ENCODE data around the gene SVEP1.
"Not testable (repeated sequence)": the region's sequence is repeated elsewhere in the genome, so short reads cannot be mapped to it uniquely, and the experiment has no call there.

The SVEP1 gene

DNA sequence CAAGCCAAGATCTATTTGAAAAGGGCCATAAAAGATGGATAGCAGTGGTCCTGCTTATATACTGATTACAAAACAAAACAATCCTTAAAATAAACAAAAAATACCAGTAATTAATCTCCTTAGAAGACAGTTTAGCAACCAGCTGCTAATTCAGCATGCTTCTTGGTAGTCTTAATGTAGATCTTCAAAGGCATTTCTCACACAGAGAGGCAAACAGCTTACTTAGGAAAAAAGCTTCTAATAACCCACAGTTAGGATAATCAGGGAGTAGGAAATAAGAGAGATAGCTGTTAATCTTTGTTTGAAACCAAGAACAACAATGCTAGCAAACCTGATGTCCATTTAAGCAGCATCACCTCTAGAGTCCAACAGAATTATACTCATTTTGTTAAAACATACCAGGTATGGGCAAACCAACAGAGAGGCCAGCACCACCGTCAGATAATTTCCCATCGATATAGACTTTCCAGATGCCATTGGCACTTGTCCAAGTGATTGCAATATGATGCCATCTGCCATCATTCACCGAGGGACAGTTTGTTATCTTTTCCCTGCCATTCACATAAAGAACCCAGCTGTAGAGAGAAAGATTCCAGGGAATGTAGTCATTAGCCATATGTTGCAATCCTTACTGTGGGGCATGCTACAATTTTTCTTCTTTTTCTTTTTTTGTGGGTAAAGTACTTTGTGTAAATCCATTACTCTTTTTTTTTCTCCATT is 136.2 kb downstream of the SVEP1 start:
- peak; percentile 6 for DNase-seq

DNA sequence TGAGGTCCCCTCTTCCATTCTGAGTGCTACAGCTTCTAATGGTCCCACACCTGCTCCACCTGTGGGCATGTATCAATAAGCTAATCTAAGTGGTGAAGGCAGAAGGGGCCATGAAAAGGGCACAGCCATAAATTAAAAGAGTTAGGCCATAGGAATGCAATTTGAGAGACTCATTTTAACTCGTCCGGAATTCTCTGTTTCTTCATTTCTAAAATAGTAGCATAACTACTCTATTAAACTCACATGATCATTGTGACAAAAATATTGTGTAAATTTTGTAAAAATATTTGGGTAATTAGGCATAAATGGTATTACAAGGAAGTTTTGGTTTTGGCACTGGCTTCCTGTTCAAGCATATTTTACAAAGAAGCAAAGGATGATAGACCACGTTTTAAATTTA is 138.7 kb downstream of the SVEP1 start:
- DNase-seq, result no peak

DNA sequence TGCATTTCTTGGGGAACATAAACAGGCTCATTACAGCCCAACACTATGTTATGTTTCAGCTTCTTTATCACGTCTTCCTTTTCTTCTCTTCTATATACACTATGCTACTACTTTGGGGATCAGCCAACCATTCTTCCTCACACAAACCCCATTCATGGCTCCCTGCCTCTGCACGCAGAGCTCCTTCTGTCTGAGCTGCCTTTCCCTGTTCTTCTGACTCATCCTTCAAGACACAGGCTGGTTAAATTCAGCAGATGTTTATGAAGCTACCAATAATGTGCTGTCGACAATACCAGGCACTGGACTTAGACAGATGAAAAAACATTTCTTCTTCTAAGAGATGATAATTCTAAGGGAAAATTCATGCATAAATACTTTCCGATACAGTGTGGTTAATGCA is 139.4 kb downstream of the SVEP1 start:
- no peak for DNase-seq

DNA sequence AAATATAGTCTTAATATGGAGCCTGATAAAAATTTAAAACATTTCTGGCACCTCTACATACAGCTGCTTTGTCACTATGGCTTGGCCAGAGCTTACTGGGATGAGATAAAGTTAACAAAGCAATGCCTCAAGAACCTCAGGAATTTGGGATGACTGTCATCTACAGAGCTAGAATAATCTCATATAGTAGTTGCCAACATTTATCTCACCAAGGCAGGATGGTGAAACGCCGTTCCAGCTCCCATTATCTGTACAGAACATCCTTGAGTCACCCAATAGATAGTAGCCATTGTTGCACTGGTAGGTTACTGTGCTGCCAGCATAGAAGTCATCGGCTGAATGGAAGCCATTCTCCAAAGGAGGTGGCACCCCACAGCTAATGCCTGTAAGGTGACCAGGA is 147.3 kb downstream of the SVEP1 start:
- DNase-seq, result no peak

DNA sequence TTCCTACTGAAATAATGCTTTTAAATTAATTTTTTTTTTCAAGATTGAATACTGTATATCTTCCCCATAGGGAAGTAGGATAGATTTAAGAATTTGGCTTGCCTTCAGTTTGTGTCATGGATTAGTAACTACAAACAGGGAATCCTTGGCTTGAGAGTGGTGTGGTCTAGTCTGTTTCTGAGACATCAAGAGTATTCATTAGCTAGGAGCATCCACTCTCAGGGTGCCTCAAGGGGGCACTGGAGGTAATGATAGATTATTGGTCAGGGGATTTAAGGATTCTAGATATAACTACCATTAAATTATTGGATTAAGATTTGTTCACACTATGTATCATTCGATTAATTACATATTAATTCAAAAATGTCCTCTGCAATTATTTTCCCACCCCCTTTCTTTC is 150.1 kb downstream of the SVEP1 start:
- no peak for DNase-seq

DNA sequence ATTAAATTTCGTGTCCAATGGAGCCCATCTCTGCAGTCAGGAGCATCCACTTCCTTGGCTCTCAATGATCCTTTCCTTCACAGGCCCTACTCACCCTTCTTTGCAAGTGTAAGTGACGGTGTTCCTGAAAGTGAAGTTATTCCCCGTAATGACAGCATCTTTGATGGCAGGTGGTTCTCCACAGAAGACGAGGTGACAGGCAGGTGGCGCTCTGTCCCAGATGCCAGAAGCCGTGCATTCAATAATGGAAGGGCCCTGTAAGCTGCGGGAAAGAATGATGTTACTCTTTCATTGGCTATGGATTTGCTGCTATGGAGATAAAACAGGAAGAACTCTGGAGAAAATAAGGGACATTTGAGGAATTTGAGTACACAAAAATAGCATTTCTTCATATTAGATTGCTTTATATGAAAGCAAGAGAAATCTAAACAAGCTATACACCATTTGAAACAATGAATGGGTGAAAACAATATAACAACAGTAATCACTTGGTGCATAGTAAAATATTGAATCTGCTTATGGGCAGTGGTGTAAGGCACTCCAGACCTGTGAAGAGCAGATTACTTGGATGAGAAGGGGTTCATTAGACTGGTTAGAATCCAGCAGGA is 151.9 kb downstream of the SVEP1 start:
- DNase-seq, result no peak

DNA sequence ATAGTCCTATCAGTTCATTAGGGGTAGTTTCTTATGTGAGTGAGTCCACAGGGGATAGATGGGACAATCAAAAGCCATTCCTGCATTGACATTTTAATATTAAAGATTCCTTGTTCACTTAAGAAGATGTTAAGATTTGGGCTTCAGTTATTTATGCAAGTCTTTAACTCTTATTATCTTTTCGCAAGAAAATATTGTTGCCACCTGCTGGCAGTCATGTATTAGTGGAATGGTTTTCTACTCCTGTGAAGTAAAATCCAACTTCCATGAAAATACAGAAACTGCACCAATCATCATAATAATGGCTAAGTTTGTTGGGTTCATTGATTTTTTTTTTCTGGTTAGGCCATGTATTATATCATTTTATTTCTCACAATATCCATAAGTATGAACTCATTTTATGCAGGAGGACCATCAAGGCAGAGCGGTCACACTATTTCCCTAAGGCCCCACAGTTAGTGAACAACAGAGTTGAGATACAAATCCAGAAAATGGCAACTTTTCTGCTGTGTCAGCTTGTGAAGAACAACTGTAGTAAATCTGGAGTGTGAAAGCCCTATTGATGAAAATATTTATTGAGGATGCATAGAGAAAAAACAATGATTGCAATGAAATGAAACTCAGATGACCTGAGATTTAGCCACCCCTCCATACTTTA is 153.4 kb downstream of the SVEP1 start:
- no peak for DNase-seq

DNA sequence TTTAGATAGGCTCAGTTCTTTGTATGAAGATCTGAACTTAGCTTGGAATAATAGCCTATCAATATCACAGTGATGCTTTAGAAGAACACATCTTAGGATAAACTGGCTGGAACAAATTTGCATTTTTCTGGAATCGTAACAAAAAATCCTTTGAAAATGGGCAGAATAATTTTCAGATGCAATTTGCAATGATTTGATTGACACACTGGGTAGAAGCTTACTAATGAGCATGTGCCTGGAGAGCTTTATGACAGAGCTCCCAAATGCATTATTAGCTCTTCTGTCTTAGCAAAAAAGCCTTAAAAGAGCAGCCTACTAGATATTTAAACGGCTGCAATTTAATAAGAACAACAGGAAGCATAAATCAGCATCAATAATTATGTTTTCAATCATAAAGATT is 165.1 kb downstream of the SVEP1 start:
- no peak for DNase-seq

DNA sequence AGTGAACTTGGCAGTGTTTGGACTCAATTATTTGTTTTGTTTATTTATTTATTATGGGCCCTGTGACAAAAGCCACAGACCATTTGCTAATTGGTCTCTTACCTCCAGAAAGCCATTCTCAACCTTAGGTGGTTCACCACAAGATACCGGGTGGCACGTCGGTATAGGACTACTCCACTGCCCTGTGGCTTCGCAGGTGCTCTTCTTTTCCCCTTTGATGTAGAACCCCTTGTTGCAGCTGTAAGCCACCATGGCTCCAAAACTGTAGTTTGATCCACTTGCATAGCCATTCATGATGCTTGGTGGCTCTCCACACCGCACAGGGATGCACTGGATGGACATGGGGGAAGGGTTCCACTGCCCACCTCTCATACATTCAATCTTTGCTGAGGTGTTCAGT is 168.6 kb downstream of the SVEP1 start:
- no peak for DNase-seq

DNA sequence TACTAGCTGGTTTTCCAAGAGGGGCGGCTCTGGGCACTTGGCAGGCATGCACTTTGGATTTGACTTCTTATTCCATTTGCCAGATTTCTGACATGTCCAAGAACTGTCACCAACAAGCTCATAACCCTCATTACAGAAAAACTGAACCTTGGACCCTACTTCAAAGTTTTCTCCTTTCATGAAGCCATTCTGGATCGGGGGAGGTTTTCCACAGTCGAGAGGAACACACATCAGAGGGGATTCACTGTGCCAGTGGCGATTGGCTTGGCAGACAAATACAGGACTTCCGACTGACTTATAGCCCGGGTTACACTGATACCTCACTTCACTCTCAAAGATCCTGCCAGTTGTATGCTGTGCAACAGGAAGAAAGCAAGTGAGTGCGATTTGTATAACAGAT is 170.9 kb downstream of the SVEP1 start:
- DNase-seq, result no peak

DNA sequence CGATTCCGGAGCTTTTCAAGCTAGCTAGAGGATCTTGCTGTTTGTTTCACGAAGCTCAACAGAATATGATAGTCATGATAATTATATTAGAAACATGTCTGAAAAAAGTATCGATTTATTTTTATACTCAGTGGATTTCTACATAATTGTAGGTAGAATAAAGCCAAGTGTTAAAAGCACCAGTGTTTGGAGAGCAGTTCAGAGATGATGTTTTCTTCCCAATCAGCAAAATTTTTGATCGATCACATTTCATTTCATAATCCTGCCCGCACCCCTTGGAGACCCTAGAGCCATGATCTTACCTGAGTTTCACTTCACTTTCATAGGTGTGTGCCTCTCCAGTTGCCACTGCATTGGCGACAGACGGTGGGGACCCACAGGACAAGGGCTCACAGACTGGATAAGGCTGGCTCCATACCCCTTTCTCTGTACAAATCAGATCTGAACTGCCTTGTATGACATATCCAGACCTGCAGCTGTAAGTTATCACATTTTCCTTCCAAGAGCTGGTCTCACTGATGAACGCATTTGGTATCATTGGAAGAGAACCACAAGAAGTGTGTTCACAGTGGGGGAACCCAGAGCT is 173.6 kb downstream of the SVEP1 start:
- no peak for DNase-seq

DNA sequence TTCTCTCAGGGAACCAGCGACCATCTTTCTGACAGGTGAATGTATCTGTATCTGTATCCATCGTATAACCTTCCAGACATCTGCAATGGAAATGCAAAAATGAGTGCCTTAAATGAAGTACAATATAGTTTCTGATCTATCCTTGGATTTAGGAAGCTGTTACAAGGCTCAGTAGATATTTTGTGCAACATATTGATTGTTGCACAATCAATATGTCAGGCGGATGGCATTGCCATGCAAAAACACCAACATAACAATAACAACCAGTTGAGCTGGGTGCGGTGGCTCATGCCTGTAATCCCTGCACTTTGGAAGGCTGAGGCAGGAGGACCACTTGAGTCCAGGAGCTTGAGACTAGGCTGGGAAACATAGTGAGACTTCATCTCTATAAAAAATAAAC is 175.1 kb downstream of the SVEP1 start:
- no peak for DNase-seq

DNA sequence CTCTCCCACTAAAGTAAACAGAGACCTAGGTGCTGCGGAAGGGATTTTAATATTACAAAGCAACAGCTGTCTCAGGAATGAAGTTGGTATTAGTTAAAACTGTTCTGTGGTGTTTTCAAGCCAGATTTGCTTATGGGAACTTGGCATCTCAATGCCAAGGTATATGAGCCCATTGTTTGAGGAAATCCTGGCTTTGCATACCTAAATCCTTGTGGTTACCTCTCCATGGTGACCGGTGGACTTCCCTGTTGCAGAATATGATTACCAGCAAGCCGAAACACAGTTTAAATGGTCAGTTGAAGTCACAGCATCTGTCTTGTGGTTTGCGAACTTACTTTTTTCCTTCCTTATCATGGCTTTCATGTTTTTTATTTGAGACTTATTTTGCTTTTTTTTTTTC is 179.6 kb downstream of the SVEP1 start:
- DNase-seq, result no peak

DNA sequence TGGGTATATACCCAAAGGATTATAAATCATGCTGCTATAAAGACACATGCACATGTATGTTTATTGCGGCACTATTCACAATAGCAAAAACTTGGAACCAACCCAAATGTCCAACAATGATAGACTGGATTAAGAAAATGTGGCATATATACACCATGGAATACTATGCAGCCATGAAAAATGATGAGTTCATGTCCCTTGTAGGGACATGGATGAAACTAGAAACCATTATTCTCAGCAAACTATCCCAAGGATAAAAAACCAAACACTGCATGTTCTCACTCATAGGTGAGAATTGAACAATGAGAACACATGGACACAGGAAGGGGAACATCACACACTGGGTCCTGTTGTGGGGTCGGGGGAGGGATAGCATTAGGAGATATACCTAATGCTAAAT is 180.5 kb downstream of the SVEP1 start:
- not testable (repeated sequence) for DNase-seq

DNA sequence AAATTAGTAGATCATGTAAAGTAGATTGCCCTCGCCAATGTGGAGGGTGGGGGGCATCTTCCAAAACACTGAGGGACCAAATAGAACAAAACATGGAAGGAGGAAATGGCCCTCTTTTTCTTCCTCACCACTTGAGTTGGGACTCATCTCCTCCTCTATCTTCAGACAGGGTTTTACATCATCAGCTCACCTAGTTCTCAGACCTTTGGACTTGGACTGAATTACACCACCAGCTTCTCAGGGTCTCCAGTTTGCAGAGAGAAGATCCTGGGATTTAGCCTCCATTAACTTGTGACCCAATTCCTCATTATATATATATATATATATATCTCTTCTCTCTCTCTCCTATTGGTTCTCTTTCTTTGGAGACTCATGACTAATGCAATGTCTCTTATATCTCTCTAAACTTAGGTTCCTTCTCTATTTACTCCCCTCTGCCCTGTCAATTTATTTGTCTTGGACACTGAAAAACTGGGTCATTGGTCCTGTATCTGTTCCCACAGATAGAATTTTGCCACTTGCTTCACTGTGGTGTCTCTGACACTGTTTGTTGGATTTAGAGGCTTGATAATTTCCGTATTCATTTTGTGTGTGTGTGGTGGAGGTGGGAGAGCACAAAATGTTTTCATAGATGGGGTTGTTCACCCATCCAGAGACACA is 187.6 kb downstream of the SVEP1 start:
- no peak for DNase-seq

DNA sequence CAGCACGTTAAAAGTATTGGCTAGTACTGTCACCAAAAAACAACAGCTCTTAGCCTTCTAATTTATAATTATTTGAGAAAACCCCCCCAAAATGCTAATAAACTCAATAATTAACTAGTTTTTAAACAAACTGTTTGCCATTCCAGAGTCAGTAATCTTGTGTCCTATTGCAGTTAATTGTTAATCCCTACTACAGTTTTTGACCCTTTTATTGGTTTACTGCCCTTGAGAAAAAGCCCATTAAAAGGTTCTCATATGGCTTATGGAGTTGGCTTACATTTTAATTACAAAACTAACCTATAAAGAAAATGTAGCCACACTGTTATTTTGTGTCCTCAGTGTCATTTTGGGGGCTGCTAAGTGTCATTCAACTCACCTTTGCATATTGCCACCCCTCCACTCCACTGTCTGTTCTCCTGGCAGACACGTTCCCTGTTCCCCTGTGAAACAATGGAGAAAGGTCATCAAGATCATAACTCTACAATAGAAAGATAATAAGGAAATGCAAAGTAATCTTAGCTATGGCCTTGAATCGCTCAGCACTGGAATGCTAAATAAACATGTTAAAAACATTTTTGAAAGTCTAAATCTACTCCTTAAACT is 190.3 kb downstream of the SVEP1 start:
- DNase-seq, result no peak

DNA sequence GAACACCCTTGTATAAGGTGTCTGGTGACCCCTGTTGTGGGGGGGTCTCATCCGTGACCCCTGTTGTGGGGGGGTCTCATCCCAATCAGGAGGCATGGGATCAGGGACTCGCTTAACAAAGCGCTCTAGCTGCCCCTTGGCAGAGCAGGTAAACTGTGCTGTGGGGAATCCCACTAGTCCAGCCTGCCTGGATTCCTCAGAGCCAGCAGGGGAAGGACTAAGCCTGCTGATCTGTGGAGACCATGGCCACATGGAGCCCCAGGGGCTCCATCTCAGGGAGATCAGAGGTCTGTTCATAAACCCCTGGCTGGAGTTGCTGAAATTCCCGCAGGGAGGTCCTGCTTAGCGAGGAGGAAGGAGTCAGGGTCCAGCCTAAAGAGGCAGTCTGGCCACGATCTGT is 196.1 kb downstream of the SVEP1 start:
- no peak for DNase-seq

DNA sequence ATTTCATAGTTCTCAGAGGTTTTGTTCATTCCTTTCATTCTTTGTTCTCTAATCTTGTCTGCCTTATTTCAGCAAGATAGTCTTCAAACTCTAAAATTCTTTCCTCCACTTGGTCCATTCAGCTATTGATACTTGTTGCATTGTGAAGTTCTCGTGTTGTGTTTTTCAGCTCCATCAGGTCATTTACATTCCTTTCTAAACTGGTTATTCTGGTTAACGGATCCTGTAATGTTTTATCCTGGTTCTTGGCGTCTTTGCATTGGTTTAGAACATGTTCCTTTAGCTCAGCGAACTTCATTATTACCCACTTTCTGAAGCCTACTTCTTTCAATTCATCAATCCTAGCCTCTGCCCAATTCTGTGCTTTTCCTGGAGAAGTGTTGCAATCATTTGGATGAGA is 196.8 kb downstream of the SVEP1 start:
- DNase-seq, result no peak

DNA sequence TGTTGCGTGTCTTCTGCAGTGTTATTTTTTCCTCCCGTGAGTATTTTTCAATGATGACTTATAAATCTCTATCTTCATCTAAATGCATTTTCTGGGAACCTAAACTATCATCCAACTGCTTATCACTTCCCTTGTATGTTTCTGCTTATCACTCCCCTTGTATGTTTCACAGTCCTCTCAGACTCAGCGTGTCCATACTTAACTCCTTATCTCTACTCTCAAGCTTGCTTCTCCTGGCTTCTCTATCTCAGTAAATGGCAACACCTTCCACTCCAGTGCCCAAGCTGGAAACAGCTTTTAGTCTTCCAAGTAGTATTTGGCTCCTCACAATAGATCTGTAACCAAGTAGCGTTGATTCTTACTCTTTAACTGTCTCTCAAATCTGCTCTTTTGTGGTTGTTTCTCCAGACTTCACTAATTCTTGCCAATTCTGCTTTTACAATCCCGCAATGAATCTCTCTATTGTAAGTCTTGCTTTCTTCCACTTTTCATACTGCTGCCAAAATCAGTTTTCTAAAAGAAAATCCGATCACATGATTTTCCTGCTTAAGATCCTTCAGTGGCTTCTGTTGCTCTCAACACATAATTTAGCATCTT is 208.0 kb downstream of the SVEP1 start:
- no peak for DNase-seq

DNA sequence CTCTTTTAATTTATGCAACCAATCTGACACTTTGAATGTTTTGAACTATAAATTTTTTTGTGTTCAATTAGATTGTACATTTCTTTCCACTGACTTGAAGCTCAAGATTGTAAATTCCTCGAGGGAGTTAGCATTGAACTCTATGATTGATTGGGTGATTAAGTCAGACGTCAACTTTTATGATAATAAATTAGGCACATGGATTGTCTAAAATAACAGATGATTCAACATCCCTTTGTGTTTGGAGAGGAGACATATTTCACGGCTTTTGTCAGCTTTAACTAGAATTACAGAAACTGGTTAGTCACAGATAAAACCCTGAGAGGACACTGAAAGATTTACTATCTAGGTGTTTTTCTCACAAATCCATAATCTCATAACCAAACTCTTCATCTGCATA is 209.2 kb downstream of the SVEP1 start:
- DNase-seq, result peak; percentile 8

DNA sequence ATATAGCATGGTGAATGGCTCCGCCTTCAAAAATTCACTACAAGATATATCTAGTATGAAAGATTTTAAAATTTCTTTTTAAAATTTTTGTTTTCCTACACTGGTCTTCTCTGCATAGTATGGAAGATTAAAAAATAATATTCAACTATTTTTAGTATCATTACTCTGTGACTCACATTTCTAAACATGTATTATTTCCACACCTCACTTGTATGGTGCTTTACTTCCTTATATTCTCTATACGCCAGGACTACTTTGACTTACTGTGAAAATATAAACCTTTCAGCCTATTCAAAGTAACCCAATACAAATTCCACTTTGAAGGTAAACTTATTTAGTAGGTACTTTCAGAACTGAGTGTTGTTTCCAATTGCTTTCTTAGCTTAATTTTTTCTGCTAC is 215.1 kb downstream of the SVEP1 start:
- DNase-seq, result no peak

DNA sequence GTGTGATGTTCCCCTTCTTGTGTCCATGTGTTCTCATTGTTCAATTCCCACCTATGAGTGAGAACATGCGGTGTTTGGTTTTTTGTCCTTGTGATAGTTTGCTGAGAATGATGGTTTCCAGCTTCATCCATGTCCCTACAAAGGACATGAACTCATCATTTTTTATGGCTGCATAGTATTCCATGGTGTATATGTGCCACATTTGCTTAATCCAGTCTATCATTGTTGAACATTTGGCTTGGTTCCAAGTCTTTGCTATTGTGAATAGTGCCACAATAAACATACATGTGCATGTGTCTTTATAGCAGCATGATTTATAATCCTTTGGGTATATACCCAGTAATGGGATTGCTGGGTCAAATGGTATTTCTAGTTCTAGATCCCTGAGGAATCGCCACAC is 220.5 kb downstream of the SVEP1 start:
- DNase-seq, result not testable (repeated sequence)

DNA sequence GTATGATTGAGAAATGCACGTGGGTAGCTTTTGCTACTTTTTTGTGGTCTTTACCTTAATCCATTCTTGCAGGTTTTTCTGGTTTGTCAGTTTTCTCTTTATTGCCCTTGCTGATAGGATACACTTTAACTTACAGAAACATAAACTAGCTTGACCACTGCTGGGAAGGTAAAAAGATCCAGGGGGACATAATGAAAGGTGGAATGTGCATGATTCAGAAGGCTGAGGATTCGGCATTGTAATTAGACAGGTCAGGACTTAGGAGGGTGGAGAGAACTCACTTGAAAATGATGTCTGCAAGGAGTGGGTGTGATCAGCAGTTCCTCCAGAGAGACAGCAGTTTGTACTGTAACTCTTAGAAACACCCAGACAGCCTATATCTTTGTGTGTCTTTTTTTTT is 222.0 kb downstream of the SVEP1 start:
- no peak for DNase-seq

Measured in SHP77 treated with DMSO at 0.1 percent for 48 hours (cell line).